GM23248 (cell line): ENCODE measurements around the gene BEND2.

Experiments used
- EZH2 ChIP-seq: fragments of 200-600 bp; sonication (generic); IDR thresholded peaks from 2 replicates; pipeline ENCODE4 v1.6.1; 2018; ENCODE audit warnings: antibody characterized with exemption, mild to moderate bottlenecking; ENCODE audit not compliant: insufficient read depth, poor library complexity, severe bottlenecking
- EZH2phosphoT487 ChIP-seq: fragments of 200-600 bp; sonication (generic); IDR thresholded peaks from 2 replicates; pipeline ENCODE4 v1.6.1; 2018; ENCODE audit warnings: antibody characterized with exemption, moderate library complexity, mild to moderate bottlenecking, low read depth; ENCODE audit not compliant: insufficient read depth

DNA sequence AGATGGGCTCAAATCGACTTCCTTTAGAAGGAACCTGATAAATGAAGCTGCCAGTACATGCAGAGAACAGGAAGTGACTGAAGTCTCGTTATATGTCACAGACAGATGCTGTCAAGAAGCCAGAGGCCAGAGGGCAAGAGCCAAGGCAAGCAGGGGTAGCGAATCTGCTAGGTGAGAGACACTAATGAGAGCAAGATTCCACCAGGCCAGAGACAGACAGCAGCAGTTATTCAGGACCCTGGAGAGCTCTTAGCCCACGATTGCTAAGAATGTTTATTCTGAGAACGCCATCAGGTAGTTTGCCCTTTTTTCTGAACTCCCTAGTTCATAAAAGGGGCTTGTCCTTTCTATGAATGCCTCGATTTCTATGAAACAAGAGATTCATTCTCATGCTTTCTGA, 73.7 kb downstream of the BEND2 start:
- no peak for TF ChIP-seq EZH2
- no peak for TF ChIP-seq EZH2phosphoT487
